ENCODE results near the gene CDH3.
"Not testable (repeated sequence)": the region's sequence is repeated elsewhere in the genome, so short reads cannot be mapped to it uniquely, and the experiment has no call there.

GRCh38 chr16:68716516-68716915 is 71.4 kb downstream of the CDH3 start:
- not testable (repeated sequence) for TF ChIP-seq POLR2A, CTCF (IDR thresholded peaks at IDR 0.05)
